Measurements from ENCODE around the gene BICRA.

DNA sequence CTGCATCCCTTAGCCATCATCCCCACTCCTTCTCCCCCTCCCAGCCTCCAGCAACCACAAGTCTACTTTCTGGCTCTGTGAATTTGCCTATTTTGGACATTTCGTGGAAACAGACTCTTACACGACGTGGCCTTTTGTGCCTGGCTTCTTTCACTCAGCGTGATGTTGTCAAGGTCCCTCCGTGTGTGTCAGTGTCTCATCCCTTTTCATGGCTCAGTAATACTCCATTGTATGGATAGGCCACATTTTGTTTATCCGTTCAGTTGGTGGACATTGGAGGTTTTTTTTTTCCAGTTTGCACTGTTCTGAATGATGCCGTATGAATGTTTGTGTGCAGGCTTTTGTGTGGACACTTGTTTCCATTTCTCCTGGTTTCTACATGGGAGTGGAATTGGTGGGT, 38.0 kb downstream of the BICRA start:
- TF ChIP-seq CTCF (IDR thresholded peaks at IDR 0.05) (no peak), POLR2A (IDR thresholded peaks at IDR 0.05) (no peak)

All from vagina (tissue), 2 donors.